Kidney capillary endothelial cell (primary cell): ENCODE data around the gene ZNF668.

Experiments
- DNase-seq: peaks from one replicate; pipeline ENCODE4 v3.0.0-alpha.2; 2018; ENCODE audit warnings: low spot score

ZNF668 gene

GRCh38 chr16:31073970-31074813 lies at the start of gene ZNF668, which contains the start of gene ZNF646:
Gene ZNF668 (minus strand): TSS chr16:31074240. CDS start chr16:31064459, 9,781 bp downstream.
Gene ZNF646 (plus strand): TSS chr16:31074422. CDS start chr16:31076325, 1,903 bp downstream.
- DNase-seq: peak; percentile 99

- no peak for DNase-seq
Measured at GRCh38 chr16:31120129-31120528, 46.1 kb upstream of the ZNF668 start.

- no peak for DNase-seq
Measured at GRCh38 chr16:31118223-31119155, 44.4 kb upstream of the ZNF668 start.

- peak; percentile 95 for DNase-seq
Measured at GRCh38 chr16:31117384-31118222, 43.6 kb upstream of the ZNF668 start, which contains the start of gene KAT8. Gene KAT8 (plus strand): TSS chr16:31117664. CDS start chr16:31117682, 18 bp downstream.

GRCh38 chr16:31114468-31114867 lies 40.4 kb upstream of the ZNF668 start:
- DNase-seq: no peak

- peak; percentile 23 for DNase-seq
Measured at GRCh38 chr16:31113121-31114120, 39.4 kb upstream of the ZNF668 start.

GRCh38 chr16:31112711-31113110 lies 38.7 kb upstream of the ZNF668 start:
- DNase-seq: no peak

GRCh38 chr16:31111881-31112466 lies 37.9 kb upstream of the ZNF668 start:
- no peak for DNase-seq

- DNase-seq: no peak
Measured at GRCh38 chr16:31110106-31111034, 36.3 kb upstream of the ZNF668 start.

GRCh38 chr16:31109622-31110021 lies 35.6 kb upstream of the ZNF668 start:
- no peak for DNase-seq

GRCh38 chr16:31108794-31109558 lies 34.9 kb upstream of the ZNF668 start:
- DNase-seq: no peak

- peak; percentile 63 for DNase-seq
Measured at GRCh38 chr16:31108035-31108793, 34.2 kb upstream of the ZNF668 start, which contains the start of gene BCKDK. Gene BCKDK (plus strand): TSS chr16:31108386. CDS start chr16:31109224, 838 bp downstream.

GRCh38 chr16:31107465-31107867 lies 33.4 kb upstream of the ZNF668 start:
- no peak for DNase-seq

- DNase-seq: no peak
Measured at GRCh38 chr16:31106509-31107464, 32.7 kb upstream of the ZNF668 start.

GRCh38 chr16:31105677-31106213 lies 31.7 kb upstream of the ZNF668 start:
- peak; percentile 53 for DNase-seq
